ENCODE measurements around the gene BZW1.
"Not testable (repeated sequence)": the region's sequence is repeated elsewhere in the genome, so short reads cannot be mapped to it uniquely, and the experiment has no call there.

BZW1 gene

DNA sequence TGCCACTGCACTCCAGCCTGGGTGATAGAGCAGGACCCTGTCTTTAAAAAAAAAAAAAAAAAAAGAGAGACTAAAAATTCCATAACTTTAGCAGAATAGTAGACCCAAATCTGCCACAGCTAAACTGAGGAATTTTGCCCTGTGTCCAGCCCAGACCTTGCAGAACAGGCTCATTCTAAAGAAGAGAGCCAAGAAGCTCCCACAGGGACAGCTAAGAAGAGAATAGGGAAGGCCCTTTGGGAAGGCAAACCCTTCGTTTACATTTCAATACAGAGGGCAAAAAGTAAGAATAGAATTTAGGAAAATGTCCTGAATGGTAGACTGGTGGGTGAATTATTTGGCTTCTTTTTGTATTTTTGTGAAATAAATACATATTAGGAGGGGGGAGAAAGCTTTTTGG lies 21.5 kb upstream of the BZW1 start:
- no peak for DNase-seq

GRCh38 chr2:200791905-200792304 lies 19.8 kb upstream of the BZW1 start:
- DNase-seq, result no peak

- no peak for DNase-seq
Measured at GRCh38 chr2:200794143-200794542, 17.6 kb upstream of the BZW1 start.

- DNase-seq, result no peak
Measured at GRCh38 chr2:200795028-200795440, 16.7 kb upstream of the BZW1 start.

DNA sequence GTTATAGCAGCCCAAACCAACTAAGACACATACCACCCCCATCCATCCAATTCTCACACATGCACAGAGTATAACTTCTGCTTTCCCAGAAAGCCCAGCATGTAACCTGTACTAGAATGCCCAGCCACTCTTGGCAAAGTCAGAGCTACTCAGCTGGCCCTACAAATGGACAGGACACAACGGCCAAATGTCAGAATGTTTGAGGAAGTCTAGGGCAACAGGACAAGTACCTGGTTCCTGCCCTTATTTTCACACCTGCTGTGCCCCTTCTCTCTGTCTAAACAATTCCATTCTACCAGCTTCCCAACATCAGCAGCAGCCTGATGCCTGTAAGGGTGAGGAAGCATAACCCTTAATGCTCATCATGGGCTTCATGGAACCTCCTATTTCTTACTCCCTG lies 15.1 kb upstream of the BZW1 start:
- no peak for DNase-seq

DNA sequence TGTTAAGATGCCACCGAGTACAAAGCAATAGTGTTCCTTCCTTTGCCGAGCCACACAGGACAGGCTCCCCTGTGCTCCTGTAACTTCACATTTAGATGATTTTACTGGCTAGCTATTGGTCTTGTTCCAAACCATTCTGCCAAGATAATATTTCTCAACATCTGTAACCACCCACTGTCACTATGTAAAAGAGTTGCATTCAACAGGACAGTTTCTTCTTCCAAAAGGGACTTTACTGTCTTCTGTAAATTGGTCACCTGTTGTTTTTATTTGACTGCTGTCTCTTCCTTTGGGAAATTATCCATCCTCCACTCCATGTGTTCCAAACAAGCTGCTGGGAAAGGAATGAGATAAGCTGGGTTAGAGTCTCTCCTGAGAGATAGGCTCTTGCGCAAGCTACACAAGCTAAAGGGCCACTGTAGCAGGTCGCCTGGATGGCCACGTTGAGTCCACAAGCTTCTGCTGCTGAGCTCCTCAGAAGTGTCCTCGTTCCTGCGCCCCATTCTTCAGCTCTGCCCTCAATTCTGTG lies 14.4 kb upstream of the BZW1 start:
- no peak for DNase-seq

- no peak for DNase-seq
Measured at GRCh38 chr2:200798514-200798913, 13.2 kb upstream of the BZW1 start.

- DNase-seq, result no peak
Measured at GRCh38 chr2:200800458-200800857, 11.3 kb upstream of the BZW1 start.

DNA sequence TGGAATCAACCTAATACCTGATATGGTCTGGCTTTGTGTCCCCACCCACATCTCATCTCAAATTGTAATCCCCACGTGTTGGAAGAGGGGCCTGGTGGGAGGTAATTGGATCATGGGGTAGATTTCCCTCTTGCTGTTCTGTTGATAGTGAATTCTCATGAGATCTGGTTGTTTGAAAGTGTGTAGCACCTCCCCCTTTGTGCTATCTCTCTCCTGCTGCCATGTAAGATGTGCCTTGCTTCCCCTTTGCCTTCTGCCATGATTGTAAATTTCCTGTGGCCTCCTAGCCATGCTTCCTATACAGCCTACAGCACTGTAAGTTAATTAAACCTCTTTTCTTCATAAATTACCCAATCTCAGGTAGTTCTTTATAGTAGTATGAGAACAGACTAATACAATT lies 10.3 kb upstream of the BZW1 start:
- not testable (repeated sequence) for DNase-seq

DNA sequence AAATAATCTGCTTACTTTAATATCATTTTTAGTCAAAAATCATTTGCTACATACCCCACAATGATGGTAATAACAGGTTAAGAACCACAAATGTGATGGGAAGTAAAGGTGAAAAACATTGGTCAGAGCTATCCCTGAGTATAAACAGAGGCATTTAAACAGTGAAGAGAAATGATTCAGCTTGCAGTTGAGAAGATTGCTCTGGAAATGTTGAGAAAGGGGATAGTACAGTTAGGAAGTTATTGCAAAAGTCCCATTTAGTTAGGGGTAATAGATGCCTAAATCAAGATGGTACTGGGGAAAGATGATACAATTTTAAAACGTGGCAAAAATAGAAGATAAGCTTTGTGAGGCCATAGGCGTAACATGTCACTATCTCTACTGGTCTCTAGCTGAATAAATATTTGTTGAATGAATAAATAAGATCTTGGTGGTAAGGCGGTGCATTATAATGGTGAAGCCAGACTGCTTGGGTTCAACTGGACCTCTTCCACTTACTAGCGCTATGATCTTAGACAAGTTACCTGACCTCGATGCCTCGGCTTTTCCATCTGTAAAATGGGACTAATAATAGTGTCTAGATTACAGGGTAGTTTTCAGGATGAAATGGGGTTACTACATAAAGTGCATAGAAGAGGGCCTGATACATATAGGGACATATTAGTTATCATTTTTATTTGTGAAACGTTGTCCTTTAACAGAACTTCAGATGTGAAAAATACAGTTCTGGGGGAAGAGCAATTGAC lies 2.0 kb upstream of the BZW1 start:
- DNase-seq, result no peak

DNA sequence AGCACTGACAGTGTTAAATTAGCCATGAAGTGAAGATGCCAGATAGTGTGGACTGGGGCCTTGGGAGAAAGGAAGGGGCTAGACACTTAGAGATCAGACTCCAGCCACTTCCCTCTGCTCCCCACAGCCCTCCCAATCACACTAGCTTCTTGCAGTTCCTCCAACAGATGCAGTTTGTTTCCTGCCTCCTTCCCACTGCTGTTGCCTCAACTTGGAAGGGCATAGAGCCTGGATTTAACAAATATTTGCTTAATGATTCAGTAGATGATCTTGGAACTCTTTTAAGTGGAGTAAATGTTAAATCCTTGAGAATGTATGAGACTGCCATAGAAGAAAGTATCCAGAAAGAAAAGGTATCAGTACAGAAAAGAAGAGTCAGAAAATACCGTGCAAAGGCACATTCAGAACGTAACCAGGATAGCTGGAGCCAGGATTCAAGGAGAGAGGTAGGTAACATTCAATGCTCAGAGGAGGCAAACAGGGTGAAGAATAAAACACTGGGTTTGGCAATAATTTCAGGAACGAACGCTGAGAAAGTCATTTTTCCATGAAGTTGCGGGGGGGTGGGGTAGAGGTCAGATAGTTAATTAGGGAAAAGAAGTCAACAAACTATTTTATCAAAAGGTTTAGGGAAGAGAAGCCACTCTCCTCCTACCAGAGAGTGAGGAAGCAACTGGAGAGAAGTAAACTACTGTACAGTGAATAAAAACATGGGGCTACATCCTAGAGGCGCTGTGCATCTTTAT lies 1.3 kb upstream of the BZW1 start:
- no peak for DNase-seq

DNA sequence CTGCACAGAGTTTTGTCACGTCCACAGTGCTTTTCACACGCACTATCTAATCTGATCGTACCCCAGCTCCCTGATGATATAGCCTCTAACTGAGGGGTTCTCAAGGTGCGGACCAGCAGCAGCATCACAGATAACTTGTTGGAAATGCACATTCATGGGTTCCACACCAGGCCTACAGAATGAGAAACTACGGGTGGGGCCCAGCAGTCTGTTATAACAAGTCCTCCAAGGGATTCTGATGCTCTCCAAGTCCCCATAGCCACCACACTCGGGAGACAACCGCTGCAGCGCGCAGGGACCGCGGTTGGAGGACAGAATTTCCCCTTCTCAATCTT lies 745 bp upstream of the BZW1 start:
- peak in 2 of 51 donors; percentile 57 to 85 for DNase-seq

- DNase-seq, result peak in 47 of 51 donors; percentile 2 to 73 (median 45)
Measured at GRCh38 chr2:200812122-200813022, 662 bp downstream of the BZW1 start.

DNA sequence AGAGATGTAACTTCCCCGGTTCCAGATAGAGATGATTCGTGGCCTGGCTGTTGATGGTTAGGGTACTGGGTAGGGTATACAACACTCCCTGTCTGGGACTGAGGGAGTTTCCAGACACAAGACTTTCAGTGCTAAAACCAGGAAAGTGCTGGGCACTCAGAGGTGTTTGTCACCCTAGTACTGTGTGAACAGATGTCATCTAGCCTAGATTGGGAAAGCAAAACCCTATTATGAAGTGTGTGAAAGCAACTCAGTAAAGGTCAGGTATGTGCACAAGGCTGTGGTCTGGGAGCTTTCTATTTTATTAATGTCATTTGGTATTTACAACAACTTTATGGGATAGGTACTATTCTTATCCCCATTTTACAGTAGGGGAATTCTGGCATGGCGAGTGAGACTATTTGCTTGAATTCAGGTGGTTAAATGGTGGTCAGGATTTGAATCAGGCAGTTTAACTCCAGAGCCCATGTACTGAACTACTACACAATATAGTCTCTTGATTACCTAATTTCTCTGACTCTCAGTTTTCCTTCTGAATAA lies 2.6 kb downstream of the BZW1 start:
- DNase-seq, result no peak

- no peak for DNase-seq
Measured at GRCh38 chr2:200814917-200815316, 3.2 kb downstream of the BZW1 start.

GRCh38 chr2:200818732-200819131 lies 7.0 kb downstream of the BZW1 start:
- DNase-seq, result not testable (repeated sequence)

GRCh38 chr2:200820573-200821234 lies 9.0 kb downstream of the BZW1 start:
- no peak for DNase-seq

DNA sequence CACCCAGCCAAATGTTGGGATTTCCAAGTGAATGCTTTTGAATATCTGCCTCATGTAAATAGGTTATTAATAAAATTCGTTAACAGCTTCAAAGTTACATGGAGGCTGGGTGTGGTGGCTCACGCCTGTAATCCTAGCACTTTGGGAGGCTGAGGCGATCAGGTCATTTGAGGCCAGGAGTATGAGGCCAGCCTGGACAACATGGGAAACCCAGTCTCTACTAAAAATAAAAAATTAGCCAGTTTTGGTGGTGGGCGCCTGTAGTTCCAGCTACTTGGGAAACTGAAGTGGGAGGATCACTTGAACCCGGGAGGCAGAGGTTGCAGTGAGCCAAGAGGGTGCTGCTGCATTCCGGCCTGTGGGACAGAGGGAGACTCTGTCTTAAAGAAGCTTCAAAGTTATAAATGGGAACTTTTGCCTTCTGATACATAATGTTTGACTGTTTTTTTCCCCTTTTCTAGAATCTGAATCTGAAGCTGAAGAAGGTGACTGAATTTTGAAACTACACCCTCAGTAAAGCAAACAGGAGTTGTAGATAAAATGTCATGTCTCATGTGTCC lies 10.1 kb downstream of the BZW1 start:
- no peak for DNase-seq

- DNase-seq, result no peak
Measured at GRCh38 chr2:200828104-200828503, 16.4 kb downstream of the BZW1 start.

GRCh38 chr2:200828572-200829257 lies 17.0 kb downstream of the BZW1 start:
- no peak for DNase-seq
